H7 (cell line): Measurements from ENCODE around the gene RERE. TPM values are rescaled to one million over a fixed set of nuclear protein-coding genes. Genes with fewer than 3 reads are reported as not detected.
A peak's percentile ranks its signal among the peaks of the same experiment; 100 is the strongest.

Experiments
- DNase-seq: peaks from one replicate; pipeline ENCODE4 v3.0.0; 2012
- H3K27me3 ChIP-seq: 2 replicates; pipeline ENCODE4 v1.6.0; 2011; ENCODE audit warnings: mild to moderate bottlenecking, low read length; ENCODE audit not compliant: control insufficient read depth, insufficient read depth
- H3K36me3 ChIP-seq: replicated peaks from 2 replicates; pipeline ENCODE4 v1.5.1; 2011; ENCODE audit warnings: low read length; ENCODE audit not compliant: control insufficient read depth, insufficient read depth
- H3K4me3 ChIP-seq: 2 replicates; pipeline ENCODE4 v1.5.1; 2011; ENCODE audit warnings: low read depth, mild to moderate bottlenecking, control low read depth, low read length, moderate library complexity; ENCODE audit not compliant: insufficient read depth
- total RNA-seq: library from RNA; depleted of rRNA; stranded (reverse); fragments of >200 nt; shearing (Covaris generic); gene quantifications from 2 replicates; pipeline ENCODE4 v1.2.3, GENCODE V29; 2014

RERE gene
- total RNA-seq, 1 experiment from 2014 or later, result 75.8 TPM

DNA sequence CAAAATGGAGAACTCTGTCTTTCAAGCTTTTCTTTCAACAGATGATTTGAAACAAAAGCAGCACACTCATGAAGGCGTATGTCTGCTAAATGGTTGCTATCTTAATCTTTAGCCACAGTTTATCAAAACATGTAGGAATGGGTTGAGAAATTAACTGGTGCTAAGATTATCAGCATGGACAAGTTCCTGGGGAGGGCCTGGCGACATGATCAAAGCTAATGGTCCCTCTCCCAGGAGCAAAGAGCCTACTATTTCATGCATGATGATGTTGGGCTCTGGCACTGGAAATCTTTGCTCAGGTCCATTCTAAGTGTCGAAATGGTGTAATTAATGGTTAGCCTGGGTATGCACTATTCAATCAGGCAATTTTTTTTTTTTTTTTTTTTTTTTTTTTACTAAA is 407.8 kb downstream of the RERE start:
- Histone ChIP-seq H3K4me3 (no peak overlapping the region), H3K27me3 (no peaks in the 10 kb centered on the region), H3K36me3 (no peaks in the 10 kb centered on the region; the same call in 1 of the 2 replicates)
- DNase-seq, result no peak

- Histone ChIP-seq H3K36me3 (no peaks in the 10 kb centered on the region; the same call in 1 of the 2 replicates), H3K4me3 (no peak overlapping the region), H3K27me3 (no peaks in the 10 kb centered on the region)
- peak; percentile 52 for DNase-seq
Measured at GRCh38 chr1:8409106-8409505, 408.3 kb downstream of the RERE start.

- no peak overlapping the region for H3K4me3 ChIP-seq
- DNase-seq, result no peak
Measured at GRCh38 chr1:8408151-8408839, 409.1 kb downstream of the RERE start.

DNA sequence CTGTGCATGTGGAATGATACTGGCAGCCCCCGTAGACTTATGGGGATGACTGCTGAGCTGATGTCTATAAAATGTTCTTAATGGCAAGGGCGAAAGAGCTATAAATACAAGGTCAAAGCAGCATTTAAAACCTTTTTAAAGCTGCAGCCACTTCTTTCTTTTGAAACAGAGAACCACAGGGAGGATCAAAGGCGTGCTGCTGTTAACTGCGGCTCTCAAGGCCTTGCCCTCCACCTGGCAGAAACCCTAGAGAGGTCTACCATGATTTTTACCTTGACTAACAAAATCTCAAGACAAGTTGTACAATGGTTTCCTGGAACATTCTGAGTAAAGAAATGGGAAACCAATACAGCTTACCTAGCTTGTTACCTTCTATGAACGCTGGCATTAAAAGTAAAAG is 409.8 kb downstream of the RERE start:
- DNase-seq, result no peak
- no peaks in the 10 kb centered on the region for H3K27me3 ChIP-seq
- H3K36me3 ChIP-seq, result no peaks in the 10 kb centered on the region
- H3K4me3 ChIP-seq, result no peak overlapping the region

More at GRCh38 chr1:8408151-8408839, 409.1 kb downstream of the RERE start:
- no peaks in the 10 kb centered on the region for H3K27me3 ChIP-seq
- no peaks in the 10 kb centered on the region for H3K36me3 ChIP-seq

DNA sequence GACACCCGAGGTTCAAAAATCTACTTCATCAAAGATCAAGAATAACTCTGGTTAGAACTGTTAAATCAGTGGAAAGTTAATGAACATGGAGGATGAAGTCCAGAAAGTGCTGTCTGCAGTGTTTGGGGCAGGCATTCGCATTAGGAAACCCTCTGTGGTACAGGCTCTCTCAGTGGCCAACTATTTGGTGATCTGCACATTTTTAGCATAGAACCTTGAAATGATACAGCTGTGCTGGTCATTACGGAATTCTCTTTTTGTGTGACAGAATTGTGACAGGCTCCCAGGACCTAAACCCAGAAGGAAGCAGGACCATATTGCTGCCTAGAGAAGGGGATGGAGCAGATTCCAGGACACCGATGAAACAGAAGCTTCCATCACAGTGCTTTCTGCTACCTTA is 410.5 kb downstream of the RERE start:
- H3K4me3 ChIP-seq, result no peak overlapping the region
- DNase-seq, result no peak
- no peaks in the 10 kb centered on the region for H3K36me3 ChIP-seq
- no peaks in the 10 kb centered on the region for H3K27me3 ChIP-seq

DNA sequence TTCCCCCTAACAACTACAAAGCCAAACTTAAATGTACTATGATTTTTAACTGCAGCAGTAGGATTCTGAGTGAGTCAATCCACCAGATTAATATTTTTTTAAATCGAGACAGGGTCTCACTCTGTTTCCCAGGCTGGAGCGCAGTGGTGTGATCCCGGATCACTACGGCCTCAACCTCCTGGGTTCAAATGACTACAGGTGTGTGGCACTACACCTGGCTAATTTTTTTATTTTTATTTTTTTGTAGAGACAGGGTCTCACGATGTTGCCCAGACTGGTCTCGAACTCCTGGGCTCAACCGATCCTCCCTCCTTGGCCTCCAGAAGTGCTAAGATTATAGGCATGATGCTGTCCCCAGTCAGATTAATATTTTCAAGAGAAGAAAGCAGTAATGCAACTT is 411.4 kb downstream of the RERE start:
- no peak overlapping the region for H3K4me3 ChIP-seq
- H3K27me3 ChIP-seq, result no peaks in the 10 kb centered on the region
- H3K36me3 ChIP-seq, result no peaks in the 10 kb centered on the region
- DNase-seq, result no peak

- Histone ChIP-seq H3K4me3 (no peak overlapping the region), H3K36me3 (no peaks in the 10 kb centered on the region), H3K27me3 (no peaks in the 10 kb centered on the region)
- DNase-seq, result no peak
Measured at GRCh38 chr1:8404460-8405370, 412.7 kb downstream of the RERE start.

DNA sequence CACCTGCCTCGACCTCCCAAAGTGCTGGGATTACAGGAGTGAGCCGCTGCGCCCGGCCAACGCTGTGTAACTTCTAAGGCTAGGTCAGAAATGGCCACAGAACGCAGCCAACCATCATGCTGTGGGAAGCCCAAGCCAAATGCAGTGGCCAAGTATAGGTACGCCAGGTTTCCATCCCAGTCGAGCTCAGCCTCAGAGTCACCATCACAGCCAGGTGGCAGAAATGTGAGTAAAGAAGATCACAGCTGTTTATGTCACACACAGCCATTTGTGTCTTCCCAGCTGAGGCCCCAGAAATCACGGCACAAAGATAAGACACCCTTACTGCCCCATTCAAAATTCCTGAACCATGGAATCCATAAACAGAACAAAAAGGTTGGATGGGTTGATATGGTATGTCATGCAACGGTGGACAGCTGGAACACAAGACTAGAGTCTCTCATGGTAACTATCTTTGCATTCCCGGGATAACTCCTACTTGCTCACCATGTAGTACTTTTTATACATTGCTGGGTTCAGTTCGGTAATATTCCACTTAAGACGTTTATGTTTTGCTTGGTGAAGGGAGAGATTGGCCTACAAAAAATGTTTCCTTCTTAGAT is 415.2 kb downstream of the RERE start:
- no peaks in the 10 kb centered on the region for H3K27me3 ChIP-seq
- no peak overlapping the region for H3K4me3 ChIP-seq
- no peaks in the 10 kb centered on the region for H3K36me3 ChIP-seq
- DNase-seq, result no peak

DNA sequence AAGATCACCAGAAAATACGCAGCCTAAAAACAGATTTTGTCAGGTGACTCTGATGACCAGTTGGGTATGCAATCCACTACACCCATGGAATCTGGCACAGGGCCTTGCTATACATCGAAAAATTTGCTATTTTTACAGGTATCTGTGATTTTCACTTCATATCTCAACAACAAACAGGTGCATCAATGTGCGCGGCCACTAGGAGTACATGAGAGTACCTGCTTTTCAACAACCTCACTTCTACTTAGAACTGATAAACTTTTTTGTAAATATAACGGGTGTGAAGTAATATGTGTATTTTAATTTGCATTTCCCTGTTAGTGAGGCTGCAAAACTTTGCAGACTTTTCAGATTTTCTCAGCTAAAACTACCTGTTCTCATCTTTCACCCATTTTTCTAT is 418.8 kb downstream of the RERE start:
- no peak for DNase-seq
- Histone ChIP-seq H3K36me3 (no peaks in the 10 kb centered on the region), H3K27me3 (no peaks in the 10 kb centered on the region), H3K4me3 (no peak overlapping the region)

GRCh38 chr1:8398086-8398485 is 419.4 kb downstream of the RERE start:
- no peaks in the 10 kb centered on the region for H3K27me3 ChIP-seq
- H3K4me3 ChIP-seq, result no peak overlapping the region
- no peaks in the 10 kb centered on the region for H3K36me3 ChIP-seq
- DNase-seq, result no peak

DNA sequence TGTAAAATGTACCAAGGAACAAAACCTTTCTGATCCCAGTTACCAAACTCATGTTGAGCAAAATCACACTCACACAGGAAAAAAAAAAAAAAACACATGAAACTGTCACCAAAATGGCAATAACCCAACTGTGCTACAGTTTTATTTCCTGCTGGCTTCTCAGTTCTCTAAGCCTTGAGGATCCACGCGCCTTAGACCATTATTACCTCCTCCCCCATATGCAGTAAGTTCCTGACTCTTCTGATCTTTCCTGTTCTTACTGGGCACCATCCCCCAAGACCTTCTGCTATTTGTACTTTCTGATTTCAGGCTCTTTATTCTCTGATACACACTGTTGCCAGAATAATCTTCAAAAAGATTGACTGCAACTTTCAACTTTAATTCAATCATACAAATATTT is 419.9 kb downstream of the RERE start:
- DNase-seq, result no peak
- Histone ChIP-seq H3K27me3 (no peaks in the 10 kb centered on the region), H3K36me3 (no peaks in the 10 kb centered on the region), H3K4me3 (no peak overlapping the region)

DNA sequence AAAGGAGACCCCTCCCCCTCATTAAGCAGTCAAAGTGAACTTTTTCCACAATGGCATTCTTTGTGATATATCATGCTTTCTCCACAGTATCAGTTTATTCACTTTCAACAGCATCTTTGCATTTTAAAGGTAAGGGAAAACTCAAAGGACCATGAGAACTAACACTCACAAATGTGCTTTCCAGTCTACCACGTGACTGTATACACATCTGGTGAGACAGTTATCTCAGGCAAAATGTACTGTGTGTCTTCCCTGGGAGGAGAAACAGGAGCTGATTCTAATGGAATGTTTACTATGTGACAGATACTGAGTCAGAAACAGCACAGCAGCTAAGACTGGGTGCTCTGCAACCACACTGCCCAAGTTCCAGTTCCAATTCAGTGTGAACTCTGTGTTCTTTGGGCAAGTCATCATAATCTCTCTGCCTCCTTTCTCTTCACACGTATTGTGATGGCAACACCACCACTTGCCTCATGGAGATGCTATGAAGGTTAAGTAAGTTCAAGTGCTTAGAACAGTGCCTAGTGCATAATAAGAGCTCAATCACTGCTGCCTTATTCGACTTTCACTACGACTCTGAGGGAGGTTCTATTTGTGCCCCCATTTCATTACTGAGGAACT is 420.5 kb downstream of the RERE start:
- H3K36me3 ChIP-seq, result no peaks in the 10 kb centered on the region
- H3K4me3 ChIP-seq, result no peak overlapping the region
- no peaks in the 10 kb centered on the region for H3K27me3 ChIP-seq
- DNase-seq, result no peak

DNA sequence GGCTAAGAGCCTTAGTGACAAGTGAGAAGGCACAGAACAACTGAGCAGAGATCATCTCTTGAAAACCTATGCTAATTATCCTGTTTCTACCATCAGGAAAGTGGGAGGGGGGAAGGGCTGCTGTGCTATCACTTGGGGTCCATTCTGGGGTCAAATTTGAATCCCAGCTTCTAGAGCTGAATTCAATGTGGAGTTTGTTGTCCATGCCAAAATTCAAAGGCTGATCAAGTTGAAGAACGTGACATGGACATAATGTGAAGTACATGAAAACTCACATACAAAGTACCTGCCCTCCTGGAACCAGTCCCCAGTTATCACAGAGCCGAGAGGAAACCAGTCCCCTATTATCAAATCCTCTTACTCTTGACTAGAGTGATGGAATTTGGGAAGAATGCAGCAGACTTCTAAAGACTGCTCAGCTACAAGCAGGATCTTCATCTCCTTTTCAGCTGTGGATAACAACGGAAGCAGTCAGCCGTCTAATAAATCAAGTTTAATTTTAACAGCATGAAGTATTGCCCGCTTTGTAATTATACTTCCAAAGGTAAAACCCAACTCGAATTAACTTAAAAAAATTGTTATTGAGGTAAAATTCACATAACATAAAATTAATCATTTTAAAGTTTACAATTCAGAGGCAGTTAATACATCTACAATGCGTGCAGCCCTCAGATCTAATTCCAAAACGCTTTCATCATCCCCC is 421.2 kb downstream of the RERE start:
- H3K4me3 ChIP-seq, result no peak overlapping the region
- DNase-seq, result no peak
- H3K27me3 ChIP-seq, result no peaks in the 10 kb centered on the region
- H3K36me3 ChIP-seq, result no peaks in the 10 kb centered on the region

DNA sequence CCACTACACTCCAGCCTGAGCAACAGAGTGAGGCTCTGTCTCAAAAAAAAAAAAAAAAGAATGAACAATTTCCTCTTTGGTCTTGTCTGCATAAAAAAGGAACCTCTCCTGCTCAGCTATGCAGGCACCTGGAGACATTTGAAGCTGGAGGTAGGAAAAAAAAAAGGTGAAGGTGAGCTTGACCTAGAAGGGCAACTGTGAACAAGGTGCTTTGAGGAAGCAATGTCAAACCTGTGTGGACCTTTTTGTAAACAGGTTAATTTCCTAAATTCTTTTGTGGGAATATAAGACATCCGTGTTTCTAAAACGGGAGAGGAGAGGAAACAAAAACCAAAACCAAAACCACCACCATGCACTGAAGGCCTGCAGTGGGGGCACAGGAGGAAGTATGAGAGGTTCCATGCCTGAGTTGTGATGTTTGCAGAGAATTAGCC is 422.0 kb downstream of the RERE start:
- Histone ChIP-seq H3K36me3 (no peaks in the 10 kb centered on the region), H3K27me3 (no peaks in the 10 kb centered on the region), H3K4me3 (no peak overlapping the region)
- DNase-seq, result no peak
